ENCODE results near the gene GRAMD1B.

GRCh38 chr11:123426789-123427188 is 3.3 kb upstream of the GRAMD1B start:
- no peak for TF ChIP-seq EZH2 (IDR thresholded peaks at IDR 0.05; ENCODE audit: borderline replicate concordance)
- TF ChIP-seq, protein P1, sequence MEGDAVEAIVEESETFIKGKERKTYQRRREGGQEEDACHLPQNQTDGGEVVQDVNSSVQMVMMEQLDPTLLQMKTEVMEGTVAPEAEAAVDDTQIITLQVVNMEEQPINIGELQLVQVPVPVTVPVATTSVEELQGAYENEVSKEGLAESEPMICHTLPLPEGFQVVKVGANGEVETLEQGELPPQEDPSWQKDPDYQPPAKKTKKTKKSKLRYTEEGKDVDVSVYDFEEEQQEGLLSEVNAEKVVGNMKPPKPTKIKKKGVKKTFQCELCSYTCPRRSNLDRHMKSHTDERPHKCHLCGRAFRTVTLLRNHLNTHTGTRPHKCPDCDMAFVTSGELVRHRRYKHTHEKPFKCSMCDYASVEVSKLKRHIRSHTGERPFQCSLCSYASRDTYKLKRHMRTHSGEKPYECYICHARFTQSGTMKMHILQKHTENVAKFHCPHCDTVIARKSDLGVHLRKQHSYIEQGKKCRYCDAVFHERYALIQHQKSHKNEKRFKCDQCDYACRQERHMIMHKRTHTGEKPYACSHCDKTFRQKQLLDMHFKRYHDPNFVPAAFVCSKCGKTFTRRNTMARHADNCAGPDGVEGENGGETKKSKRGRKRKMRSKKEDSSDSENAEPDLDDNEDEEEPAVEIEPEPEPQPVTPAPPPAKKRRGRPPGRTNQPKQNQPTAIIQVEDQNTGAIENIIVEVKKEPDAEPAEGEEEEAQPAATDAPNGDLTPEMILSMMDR (IDR thresholded peaks at IDR 0.05; ENCODE audit: poor library complexity), result no peak
